Stimulated activated naive CD8-positive, alpha-beta T cell treated with anti-CD3 and anti-CD28 coated beads, Interleukin-15, amount 100 ng/mL, for 72 hours (primary cell): Measurements from ENCODE around the gene SLC8A3.
"Not testable (repeated sequence)": the region's sequence is repeated elsewhere in the genome, so short reads cannot be mapped to it uniquely, and the experiment has no call there.

Experiments
- ATAC-seq: fragments of 150-1000 bp; cut with Tn5 transposase; 2 replicates; pipeline ENCODE4 v1.10.0; 2021; ENCODE audit warnings: mild to moderate bottlenecking, moderate library complexity
- DNase-seq, 2 donors: peaks; one replicate each; pipeline ENCODE4 v3.0.0; 2021 to 2022
- H3K27ac Mint-ChIP-seq, 2 donors: one replicate each; pipeline ENCODE4 v1.8.0; 2022; ENCODE audit warnings: mild to moderate bottlenecking in 2 of 2, mixed read lengths in 2 of 2, moderate library complexity in 2 of 2
- H3K27me3 Mint-ChIP-seq: one replicate; pipeline ENCODE4 v1.8.0; 2022; ENCODE audit warnings: mixed read lengths
- H3K4me1 Mint-ChIP-seq: one replicate; pipeline ENCODE4 v1.8.0; 2022; ENCODE audit warnings: mild to moderate bottlenecking, mixed read lengths
- H3K4me3 Mint-ChIP-seq, 2 donors: one replicate each; pipeline ENCODE4 v1.8.0; 2022; ENCODE audit warnings: mild to moderate bottlenecking in 2 of 2, mixed read lengths in 2 of 2, moderate library complexity in 1 of 2
- H3K9me3 Mint-ChIP-seq, 2 donors: one replicate each; pipeline ENCODE4 v1.8.0; 2022; ENCODE audit warnings: mixed read lengths in 2 of 2

Gene SLC8A3

GRCh38 chr14:70188659-70189455 lies at the start of gene SLC8A3:
TSS of gene SLC8A3 (minus strand) at chr14:70188951. CDS start at chr14:70168422, 20,529 bp downstream.
- Mint-ChIP-seq H3K9me3 (no peaks in the 10 kb centered on the region), H3K27me3 (peaks cover 78% of the 10 kb centered on the region), H3K4me1 (peaks cover 36% of the 10 kb centered on the region), H3K4me3 (peak within 1 kb of the TSS; percentile 82 to 84), H3K27ac (no peak within 1 kb of the TSS)
- ATAC-seq (peak; percentile 66), DNase-seq (peak; percentile 29 to 61)

GRCh38 chr14:70237710-70238109 lies 49.0 kb upstream of the SLC8A3 start:
- H3K27me3 Mint-ChIP-seq = peaks cover 55% of the 10 kb centered on the region
- H3K9me3 Mint-ChIP-seq = peaks cover 0 to 13% of the 10 kb centered on the region in 2 donors
- H3K27ac Mint-ChIP-seq = no peak overlapping the region
- no peak for DNase-seq
- no peaks in the 10 kb centered on the region for H3K4me1 Mint-ChIP-seq
- ATAC-seq = no peak
- H3K4me3 Mint-ChIP-seq = no peak overlapping the region

GRCh38 chr14:70234066-70234950 lies 45.6 kb upstream of the SLC8A3 start:
- ATAC-seq = peak; percentile 31

GRCh38 chr14:70231756-70232544 lies 43.2 kb upstream of the SLC8A3 start:
- H3K9me3 Mint-ChIP-seq, H3K27ac Mint-ChIP-seq, H3K4me1 Mint-ChIP-seq, DNase-seq, ATAC-seq, H3K4me3 Mint-ChIP-seq: not testable (repeated sequence)
- peaks cover 34% of the 10 kb centered on the region for H3K27me3 Mint-ChIP-seq

More at GRCh38 chr14:70234066-70234950, 45.6 kb upstream of the SLC8A3 start:
- H3K27me3 Mint-ChIP-seq = peaks cover 35% of the 10 kb centered on the region
- H3K9me3 Mint-ChIP-seq = no peaks in the 10 kb centered on the region
- no peaks in the 10 kb centered on the region for H3K4me1 Mint-ChIP-seq
- no peak overlapping the region for H3K27ac Mint-ChIP-seq
- H3K4me3 Mint-ChIP-seq = no peak overlapping the region
- no peak for DNase-seq

- H3K9me3 Mint-ChIP-seq, H3K4me3 Mint-ChIP-seq: not testable (repeated sequence)
Observed at GRCh38 chr14:70229877-70230640, 41.3 kb upstream of the SLC8A3 start.

GRCh38 chr14:70213721-70214282 lies 25.1 kb upstream of the SLC8A3 start:
- ATAC-seq (no peak), DNase-seq (no peak)
- Mint-ChIP-seq H3K27ac (no peak overlapping the region), H3K4me1 (no peaks in the 10 kb centered on the region), H3K9me3 (no peaks in the 10 kb centered on the region), H3K27me3 (peaks cover 18% of the 10 kb centered on the region), H3K4me3 (no peak overlapping the region)

More at GRCh38 chr14:70229877-70230640, 41.3 kb upstream of the SLC8A3 start:
- H3K27ac Mint-ChIP-seq, H3K4me1 Mint-ChIP-seq, ATAC-seq, DNase-seq: not testable (repeated sequence)
- H3K27me3 Mint-ChIP-seq = peaks cover 42% of the 10 kb centered on the region

GRCh38 chr14:70212752-70213151 lies 24.0 kb upstream of the SLC8A3 start:
- ATAC-seq (no peak), DNase-seq (no peak)
- Mint-ChIP-seq H3K4me1 (peaks cover 6% of the 10 kb centered on the region), H3K27me3 (peaks cover 17% of the 10 kb centered on the region), H3K9me3 (no peaks in the 10 kb centered on the region), H3K27ac (no peak overlapping the region), H3K4me3 (no peak overlapping the region)

GRCh38 chr14:70208380-70208779 lies 19.6 kb upstream of the SLC8A3 start:
- Mint-ChIP-seq H3K9me3 (no peaks in the 10 kb centered on the region), H3K27me3 (peaks cover 41% of the 10 kb centered on the region), H3K4me1 (peaks cover 6% of the 10 kb centered on the region), H3K4me3 (no peak overlapping the region), H3K27ac (no peak overlapping the region)
- ATAC-seq (peak; percentile 33), DNase-seq (no peak)

- H3K4me3 Mint-ChIP-seq = no peak overlapping the region
- H3K27ac Mint-ChIP-seq = no peak overlapping the region
- DNase-seq = no peak
- no peaks in the 10 kb centered on the region for H3K9me3 Mint-ChIP-seq
- no peak for ATAC-seq
- H3K4me1 Mint-ChIP-seq = peaks cover 6% of the 10 kb centered on the region
- peaks cover 59% of the 10 kb centered on the region for H3K27me3 Mint-ChIP-seq
Observed at GRCh38 chr14:70203686-70204085, 14.9 kb upstream of the SLC8A3 start.

- Mint-ChIP-seq H3K4me1 (no peaks in the 10 kb centered on the region), H3K27ac (no peak overlapping the region), H3K27me3 (peaks cover 70% of the 10 kb centered on the region), H3K4me3 (no peak overlapping the region), H3K9me3 (no peaks in the 10 kb centered on the region)
- DNase-seq (no peak), ATAC-seq (no peak)
Observed at GRCh38 chr14:70201994-70202393, 13.2 kb upstream of the SLC8A3 start.

GRCh38 chr14:70193396-70193795 lies 4.6 kb upstream of the SLC8A3 start:
- H3K27me3 Mint-ChIP-seq = peaks cover 96% of the 10 kb centered on the region
- DNase-seq (no peak), ATAC-seq (no peak)
- H3K4me1 Mint-ChIP-seq = peaks cover 13% of the 10 kb centered on the region
- no peak overlapping the region for H3K4me3 Mint-ChIP-seq
- H3K9me3 Mint-ChIP-seq = no peaks in the 10 kb centered on the region
- H3K27ac Mint-ChIP-seq = no peak overlapping the region

GRCh38 chr14:70192915-70193314 lies 4.2 kb upstream of the SLC8A3 start:
- H3K27ac Mint-ChIP-seq = no peak overlapping the region
- no peak for ATAC-seq

GRCh38 chr14:70190156-70190555 lies 1.4 kb upstream of the SLC8A3 start:
- no peak for ATAC-seq
- H3K4me3 Mint-ChIP-seq = no peak overlapping the region
- no peak overlapping the region for H3K27ac Mint-ChIP-seq

More at GRCh38 chr14:70192915-70193314, 4.2 kb upstream of the SLC8A3 start:
- DNase-seq = no peak
- Mint-ChIP-seq H3K9me3 (no peaks in the 10 kb centered on the region), H3K4me1 (peaks cover 15% of the 10 kb centered on the region), H3K4me3 (no peak overlapping the region), H3K27me3 (peaks cover 95% of the 10 kb centered on the region)

GRCh38 chr14:70189456-70190077 lies 816 bp upstream of the SLC8A3 start:
- H3K27me3 Mint-ChIP-seq = peaks cover 85% of the 10 kb centered on the region
- ATAC-seq = no peak

More at GRCh38 chr14:70190156-70190555, 1.4 kb upstream of the SLC8A3 start:
- Mint-ChIP-seq H3K27me3 (peaks cover 88% of the 10 kb centered on the region), H3K4me1 (peaks cover 35% of the 10 kb centered on the region), H3K9me3 (no peaks in the 10 kb centered on the region)
- DNase-seq = no peak

More at GRCh38 chr14:70189456-70190077, 816 bp upstream of the SLC8A3 start:
- Mint-ChIP-seq H3K27ac (no peak overlapping the region), H3K4me1 (peaks cover 36% of the 10 kb centered on the region), H3K4me3 (peak overlapping the region; percentile 77 to 84), H3K9me3 (no peaks in the 10 kb centered on the region)
- no peak for DNase-seq
